HG03521 (cell line): ENCODE data around the gene GNAI1.
A peak's percentile ranks its signal among the peaks of the same experiment; 100 is the strongest.

Experiments
- ATAC-seq: cut with Tn5 transposase; IDR thresholded peaks from one replicate; pipeline ENCODE4 v1.9.1; 2021; ENCODE audit warnings: mild to moderate bottlenecking, moderate library complexity; ENCODE audit not compliant: unreplicated experiment

The GNAI1 gene

GRCh38 chr7:80134536-80135308 is at the start of gene GNAI1:
Gene GNAI1, plus strand, starts transcription at chr7:80134831. Its CDS starts 330 bp downstream, at chr7:80135161.
- no peak for ATAC-seq

- no peak for ATAC-seq
These were observed 47.4 kb upstream of the GNAI1 start for GRCh38 chr7:80087051-80087770.

GRCh38 chr7:80087771-80088170 is 46.9 kb upstream of the GNAI1 start:
- no peak for ATAC-seq

- ATAC-seq: no peak
These were observed 45.9 kb upstream of the GNAI1 start for GRCh38 chr7:80088705-80089104.

- ATAC-seq: no peak
These were observed 45.3 kb upstream of the GNAI1 start for GRCh38 chr7:80089366-80089765.

GRCh38 chr7:80093349-80093748 is 41.3 kb upstream of the GNAI1 start:
- ATAC-seq: no peak

- no peak for ATAC-seq
These were observed 39.1 kb upstream of the GNAI1 start for GRCh38 chr7:80095545-80095944.

GRCh38 chr7:80097756-80098155 is 36.9 kb upstream of the GNAI1 start:
- ATAC-seq: no peak

- ATAC-seq: no peak
These were observed 35.8 kb upstream of the GNAI1 start for GRCh38 chr7:80098795-80099194.

GRCh38 chr7:80100254-80100653 is 34.4 kb upstream of the GNAI1 start:
- no peak for ATAC-seq

GRCh38 chr7:80105701-80106408 is 28.8 kb upstream of the GNAI1 start:
- ATAC-seq: no peak

GRCh38 chr7:80106498-80107113 is 28.0 kb upstream of the GNAI1 start:
- peak; percentile 60 for ATAC-seq

- ATAC-seq: no peak
These were observed 27.4 kb upstream of the GNAI1 start for GRCh38 chr7:80107278-80107677.

- ATAC-seq: no peak
These were observed 24.3 kb upstream of the GNAI1 start for GRCh38 chr7:80110376-80110775.

GRCh38 chr7:80114159-80114558 is 20.5 kb upstream of the GNAI1 start:
- ATAC-seq: no peak

- no peak for ATAC-seq
These were observed 9.9 kb upstream of the GNAI1 start for GRCh38 chr7:80124526-80125264.

GRCh38 chr7:80127412-80128160 is 7.0 kb upstream of the GNAI1 start:
- no peak for ATAC-seq

GRCh38 chr7:80128918-80129317 is 5.7 kb upstream of the GNAI1 start:
- no peak for ATAC-seq

GRCh38 chr7:80129785-80130184 is 4.8 kb upstream of the GNAI1 start:
- ATAC-seq: no peak
